ENCODE results near the gene MRPL27.
"Not testable (repeated sequence)": the region's sequence is repeated elsewhere in the genome, so short reads cannot be mapped to it uniquely, and the experiment has no call there.

Gene MRPL27

DNA sequence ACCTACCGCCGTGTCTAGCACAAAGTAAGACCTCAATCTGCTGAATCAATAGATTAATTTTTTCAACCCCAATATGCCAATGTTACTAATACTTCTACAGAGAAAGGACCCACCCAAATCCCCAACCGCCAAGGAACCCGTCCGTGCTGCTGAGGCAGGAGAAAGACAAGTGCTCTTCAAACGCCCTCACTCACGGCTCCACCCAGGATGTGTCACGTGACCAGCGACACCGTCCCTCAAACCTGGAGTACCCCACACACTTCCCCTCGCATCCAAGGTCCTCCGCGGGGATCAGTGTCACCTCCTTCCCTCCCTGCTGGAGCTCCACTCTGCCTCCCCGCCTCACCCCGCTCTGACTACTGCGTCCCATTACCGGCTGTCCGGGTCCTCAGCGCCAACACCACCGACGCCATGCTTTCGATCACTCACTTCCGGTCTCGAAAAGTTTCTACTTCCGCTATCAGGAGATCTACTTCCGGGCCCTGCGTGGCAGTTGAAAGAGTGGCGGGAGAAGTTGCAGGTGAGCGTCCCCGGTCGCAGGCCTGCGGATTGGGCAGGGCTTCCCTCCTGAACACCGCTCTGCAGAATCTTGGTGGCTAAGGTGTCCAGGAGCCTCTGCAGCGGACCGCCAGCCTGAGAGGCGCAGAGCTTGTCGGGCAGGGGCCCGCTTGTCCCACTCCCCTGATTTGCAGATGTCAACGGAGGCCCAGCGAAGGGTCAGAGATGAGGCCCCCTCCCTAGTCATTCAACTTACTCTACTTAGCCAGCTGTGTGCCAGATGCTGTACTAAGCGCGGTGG is at the start of gene MRPL27, which contains the start of gene EME1:
Gene MRPL27, minus strand, starts transcription at position 427 of the 799 bp plus-strand sequence. Its CDS starts 14 bp downstream, at position 413.
Gene EME1, plus strand, starts transcription at position 472 of the 799 bp plus-strand sequence. CDS start 1,980 bp downstream, outside the sequence.
- peak; percentile 83 for DNase-seq

DNA sequence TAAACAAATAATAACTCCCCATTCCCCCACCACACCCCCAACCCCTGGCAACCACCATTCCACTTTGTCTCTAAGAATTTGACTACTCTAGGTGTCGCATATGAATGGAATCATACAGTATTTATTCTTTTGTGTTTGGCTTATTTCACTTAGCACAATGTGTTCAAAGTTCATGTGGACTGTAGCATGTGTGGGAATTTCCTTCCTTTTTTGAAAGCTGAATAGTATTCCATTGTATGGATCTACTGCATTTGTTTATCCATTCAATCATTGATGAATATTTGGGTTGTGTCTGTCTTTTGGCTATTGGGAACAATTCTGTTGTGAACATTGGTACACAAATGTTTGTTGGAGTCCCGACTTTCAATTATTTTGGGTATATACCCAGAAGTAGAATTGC is 49.8 kb upstream of the MRPL27 start:
- DNase-seq = no peak

DNA sequence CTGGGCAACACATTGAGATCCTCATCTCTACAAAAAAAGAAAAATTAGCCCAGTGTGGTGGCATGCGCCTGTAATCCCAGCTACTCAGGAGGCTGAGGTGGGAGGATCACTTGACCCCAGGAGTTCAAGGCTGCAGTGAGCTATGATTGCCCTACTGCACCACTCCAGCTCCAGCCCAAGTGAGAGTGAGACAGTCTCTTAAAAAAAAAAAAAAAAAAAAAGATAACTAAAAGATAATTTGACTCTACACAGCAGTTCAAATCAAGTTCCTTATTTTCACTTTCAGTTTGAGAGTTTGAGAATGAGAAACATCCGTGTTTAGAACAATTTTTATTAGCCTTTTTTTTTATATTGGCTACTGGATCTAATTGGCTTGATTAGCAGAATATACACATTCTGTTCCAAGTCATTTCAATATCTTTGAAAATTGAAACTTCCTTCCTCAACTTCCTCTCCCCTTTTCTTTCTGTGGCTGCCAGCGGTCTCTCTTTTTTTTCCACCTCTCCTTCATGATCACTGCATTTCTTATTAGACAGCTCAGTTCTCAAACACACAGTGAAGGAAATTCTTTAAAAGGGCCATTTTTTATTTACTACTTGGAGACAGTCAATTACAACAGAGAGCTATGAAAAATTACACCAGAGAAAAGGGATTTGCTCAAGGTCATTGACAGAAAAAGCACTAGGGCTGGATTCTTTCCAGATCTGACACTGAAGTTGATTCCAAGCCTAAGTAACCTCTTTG is 48.5 kb upstream of the MRPL27 start:
- no peak for DNase-seq

DNA sequence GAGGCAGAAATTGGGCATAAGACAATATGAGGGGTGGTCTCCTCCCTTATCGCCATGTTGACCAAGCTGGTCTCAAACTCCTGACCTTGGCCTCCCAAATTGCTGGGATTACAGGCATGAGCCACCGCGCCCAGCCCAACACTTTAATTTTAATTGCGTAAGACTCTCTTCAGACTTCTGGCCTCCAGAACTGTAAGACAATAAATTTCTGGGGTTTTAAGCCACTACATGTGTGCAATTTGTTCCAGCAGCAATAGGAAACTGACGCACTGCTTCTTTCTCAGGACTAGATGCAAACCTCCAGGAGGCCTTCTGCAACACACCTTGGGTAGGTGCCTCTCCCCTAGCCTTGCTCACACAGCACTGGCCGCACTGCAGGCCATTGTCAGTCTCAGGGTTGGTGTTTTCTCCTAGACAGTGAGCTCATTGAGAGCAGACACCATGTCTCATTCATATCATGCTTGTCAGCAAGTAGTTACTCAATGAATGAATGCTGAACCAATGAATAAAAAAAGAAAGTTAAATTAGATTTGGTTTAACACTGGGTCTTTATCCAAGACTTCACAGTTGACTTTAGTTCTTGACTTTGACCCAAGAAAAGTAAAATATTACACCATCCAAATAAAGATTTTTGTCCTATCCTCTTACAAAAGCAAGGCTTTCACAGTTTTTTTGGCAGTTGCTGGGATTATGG is 47.6 kb upstream of the MRPL27 start:
- no peak for DNase-seq

DNA sequence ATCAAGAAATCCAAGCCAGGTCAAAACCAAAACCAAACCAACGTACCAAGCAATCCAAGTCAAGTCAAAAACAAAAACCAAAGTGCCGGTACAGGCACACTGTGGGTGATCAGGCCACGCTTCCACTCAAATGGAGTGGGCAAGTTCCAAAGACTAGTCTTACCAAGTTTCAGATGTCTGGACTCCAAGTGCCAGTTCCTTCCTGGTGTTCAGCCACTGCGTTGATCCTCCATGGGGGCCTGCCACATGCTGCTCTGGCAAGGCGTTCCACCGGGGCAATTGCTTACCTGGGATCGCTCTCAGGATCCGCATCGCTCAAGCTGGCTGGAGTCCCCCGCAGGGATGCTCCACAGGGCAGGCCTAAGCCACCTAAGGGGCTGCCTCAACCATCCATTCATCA is 46.6 kb upstream of the MRPL27 start:
- DNase-seq = not testable (repeated sequence)

DNA sequence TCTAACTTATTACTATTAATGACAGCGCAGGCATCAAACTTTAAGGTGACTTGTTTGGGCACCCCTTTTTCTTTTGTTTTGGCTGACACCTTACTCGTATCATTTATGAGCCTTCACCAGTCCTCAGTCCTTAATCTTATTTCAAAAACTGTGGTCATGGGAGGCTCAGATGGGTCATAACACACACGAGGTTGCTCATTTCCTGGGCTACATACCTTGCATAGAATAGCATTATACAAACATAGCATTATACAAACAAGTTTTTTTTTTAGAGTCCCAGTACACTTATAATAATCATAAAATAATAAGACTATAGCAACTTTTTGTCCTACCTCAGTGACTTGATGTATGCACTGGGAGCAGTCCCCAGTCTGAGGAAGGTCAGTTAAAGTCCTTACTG is 41.8 kb upstream of the MRPL27 start:
- no peak for DNase-seq

DNA sequence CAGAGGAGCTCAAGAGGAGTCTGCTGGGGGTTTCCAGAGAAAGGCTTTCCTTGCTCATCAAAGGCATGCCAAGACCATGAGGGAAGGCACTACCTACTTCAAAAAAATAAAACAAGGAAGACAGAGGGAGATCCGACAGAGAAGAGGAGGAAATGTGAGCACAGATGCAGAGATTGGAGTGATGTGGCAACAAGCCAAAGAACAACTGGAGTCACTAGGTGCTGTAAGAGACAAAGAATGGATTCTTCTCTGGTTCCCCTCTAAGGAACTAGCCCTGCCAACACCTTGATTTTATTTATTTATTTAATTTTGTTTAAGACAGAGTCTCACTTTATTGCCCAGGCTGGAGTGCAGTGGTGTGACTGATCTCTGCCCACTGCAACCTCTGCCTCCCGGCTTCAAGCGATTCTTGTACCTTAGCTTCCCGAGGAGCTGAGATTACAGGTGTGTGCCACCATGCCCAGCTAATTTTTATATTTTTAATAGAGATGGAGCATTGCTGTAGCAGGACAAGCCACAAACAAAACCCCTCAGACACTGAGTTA is 39.3 kb upstream of the MRPL27 start:
- no peak for DNase-seq

DNA sequence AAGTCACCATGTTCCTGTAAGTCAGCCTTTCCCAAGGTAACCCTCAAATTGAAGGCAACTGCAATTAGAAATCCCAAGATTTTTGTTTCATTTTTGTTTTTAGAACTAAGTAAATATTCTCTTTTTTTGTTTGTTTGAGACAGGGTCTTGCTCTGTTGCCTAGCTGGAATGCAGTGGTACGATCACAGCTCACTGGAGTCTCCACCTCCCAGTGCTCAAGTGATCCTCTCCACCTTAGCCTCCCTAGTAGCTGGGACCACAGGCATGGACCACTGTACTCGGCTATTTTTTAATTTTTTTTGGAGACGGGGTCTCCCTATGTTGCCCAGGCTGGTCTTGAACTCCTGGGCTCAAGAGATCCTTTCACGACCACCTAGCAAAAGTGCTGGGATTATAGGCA is 34.9 kb upstream of the MRPL27 start:
- DNase-seq = no peak

DNA sequence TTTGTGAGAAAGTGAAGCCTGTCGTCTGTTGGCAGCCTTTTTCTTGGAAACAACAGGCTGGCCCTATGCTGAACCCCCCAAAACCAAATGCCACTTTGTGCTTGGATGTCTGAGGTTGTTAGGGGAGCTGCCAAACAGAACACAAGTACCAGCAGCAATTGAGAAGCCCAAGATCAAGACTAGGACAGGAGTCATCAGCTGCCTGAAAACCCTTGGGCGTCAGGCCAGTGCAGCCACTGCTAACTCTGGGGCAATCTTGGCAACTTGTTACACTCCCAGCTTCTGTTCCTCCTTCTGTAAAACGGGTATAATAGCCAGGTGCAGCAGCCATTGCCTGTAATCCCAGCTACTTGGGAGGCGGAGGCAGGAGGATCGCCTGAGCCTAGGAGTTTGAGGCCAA is 33.6 kb upstream of the MRPL27 start:
- DNase-seq = no peak

DNA sequence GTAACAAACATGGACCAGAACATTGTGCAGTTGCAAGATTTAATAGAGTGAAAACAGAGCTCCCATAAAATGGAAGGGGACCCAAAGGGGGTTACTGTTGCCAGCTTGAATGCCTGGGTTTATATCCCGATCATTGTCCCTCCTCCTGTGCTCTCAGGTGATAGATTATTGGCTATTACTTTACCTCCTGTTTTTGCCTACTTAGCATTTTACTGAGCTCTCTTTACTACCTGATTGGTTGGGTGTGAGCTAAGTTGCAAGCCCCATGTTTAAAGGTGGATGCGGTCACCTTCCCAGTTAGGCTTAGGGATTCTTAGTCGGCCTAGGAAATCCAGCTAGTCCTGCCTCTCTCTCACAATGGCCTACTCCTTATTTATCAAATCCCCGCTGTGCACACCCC is 32.4 kb upstream of the MRPL27 start:
- DNase-seq = not testable (repeated sequence)

DNA sequence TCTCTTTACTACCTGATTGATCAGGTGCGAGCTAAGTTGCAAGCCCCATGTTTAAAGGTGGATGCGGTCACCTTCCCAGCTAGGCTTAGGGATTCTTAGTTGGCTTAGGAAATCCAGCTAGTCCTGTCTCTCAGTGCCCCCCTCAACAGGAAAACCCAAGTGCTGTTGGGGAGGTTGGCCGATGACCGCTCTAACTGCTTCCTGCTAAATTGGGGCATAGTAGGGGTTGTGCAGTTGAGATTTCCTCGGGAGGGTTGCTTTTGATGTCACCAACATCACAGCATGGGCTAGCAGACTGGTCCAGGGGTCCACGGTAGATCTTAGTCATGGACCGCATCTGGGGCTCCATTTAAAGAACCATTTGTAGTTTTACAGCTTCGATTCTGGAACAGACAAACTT is 26.6 kb upstream of the MRPL27 start:
- DNase-seq = not testable (repeated sequence)

DNA sequence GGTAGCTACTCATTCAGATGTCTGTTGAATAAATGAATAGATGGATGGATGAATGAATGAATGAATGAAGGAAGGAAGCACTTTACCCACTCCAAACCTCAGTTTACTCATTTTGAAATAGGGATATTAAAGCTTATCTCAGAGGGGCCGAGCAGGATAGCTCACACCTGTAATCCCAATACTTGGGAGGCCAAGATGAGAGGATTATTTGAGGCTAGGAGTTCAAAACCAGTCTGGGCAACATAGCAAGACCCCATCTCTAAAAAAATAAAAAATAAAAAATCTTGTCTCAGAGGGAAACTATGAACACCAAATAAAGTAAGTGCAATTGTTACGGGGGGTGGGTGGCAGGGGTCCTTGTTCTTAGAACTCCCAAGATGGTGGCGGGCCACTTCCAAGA is 25.7 kb upstream of the MRPL27 start:
- not testable (repeated sequence) for DNase-seq

DNA sequence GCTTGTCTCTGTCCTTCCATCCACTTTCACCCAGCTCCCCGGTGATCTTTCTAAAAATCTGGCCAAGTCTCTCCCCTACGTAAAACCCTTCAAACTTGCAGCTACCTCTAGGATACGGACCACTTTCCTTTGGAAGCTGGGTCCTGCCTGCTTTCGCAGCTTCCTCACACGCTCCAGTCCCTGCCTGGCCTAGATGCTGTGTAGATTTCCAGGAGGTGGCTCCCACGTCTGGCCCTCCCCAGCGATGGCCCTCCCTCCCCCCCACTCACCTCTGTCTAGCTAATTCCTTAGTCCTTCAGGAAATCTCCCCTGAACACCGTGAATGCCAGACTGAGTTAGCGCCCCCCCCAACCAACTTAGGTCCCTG is 24.9 kb upstream of the MRPL27 start:
- DNase-seq = no peak

DNA sequence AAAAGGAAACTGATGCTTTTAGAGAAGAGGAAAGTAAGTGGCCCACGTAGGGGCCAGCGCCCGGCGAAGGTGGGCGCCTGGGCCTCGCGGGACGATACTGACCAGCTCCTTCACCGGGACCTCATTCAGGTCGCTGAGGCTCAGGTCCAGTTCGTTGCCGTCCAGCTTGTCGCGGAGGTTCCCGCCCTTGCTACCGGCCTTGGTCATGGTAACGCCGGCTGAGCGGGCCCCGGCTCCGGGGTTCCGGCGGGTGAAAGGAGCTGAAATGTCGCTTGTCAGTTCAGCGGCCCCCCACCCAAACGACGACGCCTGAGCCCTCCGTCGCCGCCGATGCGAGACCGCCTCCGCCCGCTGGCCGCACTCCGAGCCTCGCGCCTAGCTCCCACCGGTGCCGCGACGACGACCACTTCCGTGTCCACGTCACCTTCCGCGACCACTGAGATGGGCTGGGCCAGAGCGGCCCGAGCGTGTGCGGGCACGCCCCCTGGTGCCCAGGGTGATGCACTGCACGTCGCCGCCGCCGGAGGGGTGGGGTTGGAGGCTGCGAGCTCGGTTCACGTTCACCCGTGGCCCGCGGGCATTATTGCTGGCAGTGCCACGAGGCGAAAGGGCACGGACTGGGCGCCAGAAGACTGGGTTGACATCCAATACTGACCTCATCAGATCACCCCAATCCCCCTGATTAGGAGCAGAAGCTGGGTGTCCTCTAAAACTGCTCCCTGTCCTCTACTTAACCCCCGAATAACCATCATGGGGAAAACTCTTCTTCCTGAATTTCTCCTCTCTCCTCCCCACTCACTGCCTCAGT is 24.3 kb upstream of the MRPL27 start, which contains the start of gene LRRC59:
Gene LRRC59, minus strand, starts transcription at position 413 of the 808 bp plus-strand sequence. Its CDS starts 206 bp downstream, at position 207.
- DNase-seq = peak; percentile 93

DNA sequence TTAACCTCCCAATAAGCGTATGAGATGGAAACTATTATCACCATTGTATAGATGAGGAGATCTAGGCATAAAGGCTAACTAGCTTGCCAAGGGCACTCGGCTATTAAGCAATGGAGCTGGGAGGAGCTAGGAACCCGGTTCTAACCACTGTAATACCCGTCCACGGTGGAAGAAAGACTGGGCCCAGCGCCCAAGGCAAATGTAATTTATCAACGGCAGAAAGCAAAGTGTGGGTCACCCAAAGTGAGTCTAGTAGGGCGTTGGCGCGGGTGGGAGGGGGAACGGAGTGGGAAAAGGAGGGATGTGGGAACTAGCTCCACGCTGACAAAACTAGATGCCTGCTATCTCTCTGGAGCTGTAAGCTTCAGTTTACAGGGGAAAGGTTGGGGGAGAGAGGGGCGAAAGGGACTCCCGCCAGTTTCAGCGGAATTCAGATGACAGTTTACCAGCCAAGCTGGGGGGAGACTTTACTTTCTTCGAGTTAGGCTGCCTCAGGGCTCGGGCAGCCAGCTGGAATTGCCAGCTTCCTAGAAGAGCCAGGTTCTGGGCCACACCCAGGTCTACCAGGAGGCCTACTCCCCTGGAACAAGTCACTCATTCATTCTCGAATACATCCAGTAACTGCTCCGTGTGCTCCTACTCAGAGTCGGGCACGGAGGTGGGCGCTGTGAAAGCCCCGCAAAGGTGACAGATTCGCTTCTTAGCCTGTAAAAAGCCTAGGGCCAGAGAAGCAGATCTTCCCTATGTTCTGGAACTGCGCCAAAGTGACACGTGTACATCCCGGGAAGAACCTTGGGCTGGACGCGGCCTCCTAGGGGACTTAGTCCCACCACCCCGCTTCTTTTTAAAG is 23.5 kb upstream of the MRPL27 start:
- peak; percentile 5 for DNase-seq

DNA sequence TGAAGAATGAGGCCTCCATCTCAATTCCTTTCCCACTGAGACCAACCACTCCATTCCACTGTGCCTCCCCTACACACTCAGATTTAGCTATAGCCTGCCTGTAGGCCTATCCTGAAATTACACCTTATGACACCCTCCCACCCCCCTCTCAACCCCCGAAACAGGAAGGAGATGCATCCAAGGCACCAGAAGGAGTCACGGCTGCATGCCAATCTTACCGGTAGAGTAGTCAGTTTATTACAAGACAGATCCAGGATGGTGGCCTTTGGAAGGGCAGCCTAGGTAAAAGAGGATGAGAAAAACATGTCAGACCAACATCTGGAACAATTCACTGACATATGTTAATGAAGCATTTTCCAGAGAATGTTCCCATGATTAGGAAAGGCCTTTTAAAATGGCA is 21.7 kb upstream of the MRPL27 start:
- no peak for DNase-seq

DNA sequence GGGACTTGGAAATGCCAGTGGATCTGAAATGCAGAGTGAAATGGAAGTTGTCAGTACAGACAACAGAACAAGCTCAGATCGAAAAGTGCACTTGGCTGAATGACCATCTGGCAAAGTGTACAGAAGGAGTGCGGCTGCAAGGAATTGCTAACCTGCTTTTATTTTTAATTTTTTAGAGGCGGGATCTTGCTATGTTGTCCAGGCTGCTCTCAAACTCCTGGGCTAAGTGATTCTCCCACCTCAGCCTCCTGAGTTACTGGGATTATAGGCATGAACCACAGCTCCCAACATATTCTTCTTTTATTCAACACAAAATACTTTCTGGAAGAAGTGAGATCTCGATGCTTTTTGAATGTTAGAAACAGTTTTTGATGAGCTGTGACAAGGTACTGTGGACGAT is 20.7 kb upstream of the MRPL27 start:
- no peak for DNase-seq

DNA sequence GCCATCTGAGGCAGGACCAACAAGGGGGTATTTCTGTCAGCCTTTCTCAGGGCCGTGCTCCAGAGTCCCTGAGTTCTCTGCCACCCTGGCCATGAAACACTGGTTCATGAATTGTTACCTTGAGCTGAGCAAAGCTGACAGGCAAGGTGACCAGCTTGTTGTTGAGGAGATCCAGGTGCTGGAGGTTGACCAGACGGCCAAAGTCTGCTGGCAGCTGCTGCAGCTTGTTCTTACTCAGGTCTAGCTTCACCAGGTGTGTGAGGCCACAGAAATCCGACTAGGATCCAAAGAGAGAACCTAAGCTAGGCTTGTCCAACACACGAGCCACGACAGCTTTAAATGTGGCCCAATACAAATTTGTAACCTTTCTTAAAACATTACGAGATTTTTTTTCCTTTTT is 19.6 kb upstream of the MRPL27 start:
- DNase-seq = no peak

DNA sequence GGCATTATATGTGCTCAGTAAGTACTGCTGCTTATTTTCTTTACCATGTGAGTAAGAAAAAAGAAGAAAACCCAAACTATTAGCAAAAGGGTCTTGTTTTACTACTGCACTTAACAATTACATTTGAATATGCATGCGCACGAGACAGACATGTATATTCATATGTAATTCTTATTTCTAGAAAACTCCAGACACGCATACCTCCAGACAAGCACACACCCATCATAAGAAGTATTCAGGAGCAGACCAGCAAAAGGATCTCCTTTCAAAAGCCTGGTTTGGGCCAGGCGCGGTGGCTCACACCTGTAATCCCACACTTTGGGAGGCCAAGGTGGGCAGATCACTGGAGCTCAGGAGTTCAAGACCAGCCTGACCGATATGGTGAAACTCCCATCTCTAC is 16.6 kb upstream of the MRPL27 start:
- no peak for DNase-seq

DNA sequence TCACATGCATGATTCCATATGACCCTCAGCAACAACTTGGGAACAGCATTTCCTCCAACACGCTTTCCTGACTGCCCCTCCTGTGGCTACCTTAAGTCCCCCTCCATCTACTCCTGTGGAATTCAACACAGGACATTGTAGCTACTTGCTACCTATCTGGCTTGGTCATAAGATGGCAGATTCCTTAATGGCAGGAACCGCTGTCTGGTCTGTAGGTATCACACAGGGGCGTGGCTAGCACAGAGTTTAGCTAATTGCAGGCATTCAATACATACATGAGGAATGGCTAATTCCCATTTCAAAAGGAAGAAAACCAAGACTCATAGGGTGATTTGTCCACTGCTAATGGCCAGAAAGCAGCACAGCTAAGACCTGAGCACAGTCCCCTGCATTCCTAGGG is 15.7 kb upstream of the MRPL27 start:
- DNase-seq = no peak

DNA sequence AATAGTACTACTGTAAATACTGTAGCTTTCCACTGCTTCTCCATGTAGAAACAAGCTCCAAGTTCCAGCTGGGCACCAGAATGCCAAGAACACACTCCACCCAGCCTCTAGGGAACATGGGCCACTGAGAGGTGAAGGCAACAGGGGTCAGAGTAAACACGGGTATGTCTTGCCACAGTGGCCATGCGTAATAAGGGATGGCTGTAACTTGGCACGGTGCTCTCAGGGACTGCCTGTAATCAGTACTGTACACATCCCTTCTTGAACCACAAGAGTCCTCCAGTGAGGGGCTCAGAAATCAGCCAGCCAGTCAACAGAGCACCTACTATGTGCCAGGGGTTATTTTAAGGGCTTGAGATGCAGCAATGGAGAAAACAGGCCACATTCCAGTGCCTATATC is 13.5 kb upstream of the MRPL27 start:
- DNase-seq = no peak

All from activated T-cell treated with anti-CD3 and anti-CD28 coated beads for 4 hours (primary cell).